ENCODE measurements around the gene ANKRD39.
"Not testable (repeated sequence)": the region's sequence is repeated elsewhere in the genome, so short reads cannot be mapped to it uniquely, and the experiment has no call there.

Gene ANKRD39

GRCh38 chr2:96894151-96894531, 36.3 kb upstream of the ANKRD39 start:
- Histone ChIP-seq H3K4me3 (ENCODE audit: low read length) (no peak overlapping the region), H3K27me3 (ENCODE audit: control insufficient read depth, insufficient read depth, low read length) (no peaks in the 10 kb centered on the region), H3K4me1 (ENCODE audit: control insufficient read depth, insufficient read depth, low read length) (peaks cover 23% of the 10 kb centered on the region), H3K9ac (ENCODE audit: low read length) (no peak overlapping the region), H3K9me3 (ENCODE audit: control insufficient read depth, low read length) (no peaks in the 10 kb centered on the region), H3K36me3 (ENCODE audit: control insufficient read depth, insufficient read depth, low read length) (no peaks in the 10 kb centered on the region)

DNA sequence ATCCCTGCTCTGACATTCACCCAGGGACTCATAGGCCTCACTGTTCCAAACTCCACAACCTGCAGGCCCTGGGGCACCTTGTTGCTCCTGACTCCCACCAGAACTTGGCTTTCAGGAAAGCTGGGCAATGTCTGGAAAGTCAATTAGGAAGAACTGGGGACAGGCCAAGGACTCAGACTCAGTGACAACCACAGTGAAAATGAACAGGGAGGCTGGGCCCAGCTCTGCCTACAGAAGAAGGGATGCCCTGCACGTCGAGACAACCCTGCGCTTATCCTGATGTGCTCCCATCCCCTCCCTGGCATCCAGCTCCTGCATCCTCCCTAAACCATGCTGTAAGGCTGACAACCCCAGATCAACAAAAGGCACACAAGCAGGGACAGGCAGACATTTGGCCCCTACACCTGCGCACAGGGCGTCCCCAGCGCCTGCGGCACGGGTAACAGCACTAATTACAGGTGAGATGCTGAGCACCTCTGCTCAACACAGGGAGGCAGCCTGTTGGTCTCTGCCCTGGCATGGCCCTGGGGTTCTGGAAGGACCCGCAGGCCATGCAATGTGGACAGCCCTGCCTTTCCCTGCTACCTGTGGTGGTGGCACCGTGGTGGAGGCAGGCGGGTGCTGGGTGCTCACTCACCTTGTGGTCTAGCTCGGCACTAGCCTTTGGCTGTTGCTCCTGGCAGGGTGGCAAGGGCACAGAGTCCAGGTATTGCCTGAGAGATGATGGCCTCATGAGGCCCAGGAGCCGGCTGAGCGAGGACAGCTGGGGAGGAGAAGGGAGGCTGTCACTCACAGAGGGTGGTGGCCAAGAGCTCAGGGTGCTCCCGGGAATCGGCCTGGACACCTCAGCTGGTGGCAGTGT, 35.7 kb upstream of the ANKRD39 start:
- no peaks in the 10 kb centered on the region for H3K27me3 ChIP-seq (ENCODE audit: control insufficient read depth, insufficient read depth, low read length)
- no peak overlapping the region for H3K9ac ChIP-seq (ENCODE audit: low read length)
- H3K4me3 ChIP-seq (ENCODE audit: low read length): no peak overlapping the region
- no peaks in the 10 kb centered on the region for H3K36me3 ChIP-seq (ENCODE audit: control insufficient read depth, insufficient read depth, low read length)
- peaks cover 27% of the 10 kb centered on the region for H3K4me1 ChIP-seq (ENCODE audit: control insufficient read depth, insufficient read depth, low read length)
- H3K9me3 ChIP-seq (ENCODE audit: control insufficient read depth, low read length): no peaks in the 10 kb centered on the region

DNA sequence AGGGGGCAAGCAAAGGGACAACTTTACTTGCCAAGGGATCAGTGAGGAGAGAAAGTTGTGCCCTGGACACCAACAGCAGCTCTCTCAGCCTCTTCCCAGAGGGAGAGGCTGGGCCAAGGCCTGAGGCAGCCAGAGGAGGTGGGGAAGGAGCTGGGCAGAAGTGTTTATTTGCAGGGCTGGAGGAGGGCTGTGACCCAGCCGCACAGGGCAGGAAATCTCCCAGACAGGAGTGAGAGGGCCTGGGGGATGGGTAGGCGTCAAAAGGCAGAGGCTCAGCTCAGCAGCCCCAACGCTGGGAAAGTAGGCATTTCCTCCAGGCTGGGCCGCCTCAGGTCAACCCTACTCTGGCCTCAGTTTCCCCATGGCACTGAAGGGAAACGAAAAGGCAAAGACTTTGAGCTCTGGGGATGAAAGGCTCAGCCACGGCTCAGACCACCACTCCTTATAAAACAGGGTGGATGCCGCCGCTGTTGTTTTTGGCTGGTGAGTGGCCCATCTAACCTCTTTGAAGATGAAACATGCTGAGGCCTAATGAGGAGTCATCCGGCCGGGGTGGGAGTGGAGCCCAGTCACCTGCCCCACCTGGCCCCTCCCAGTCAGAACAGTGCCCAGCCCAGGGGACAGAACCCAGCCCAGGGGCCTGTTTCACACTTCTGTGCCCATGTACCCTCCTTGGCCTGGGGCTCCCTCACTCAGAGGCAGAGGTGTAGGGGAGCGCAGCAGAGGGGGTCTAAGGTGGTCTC, 33.9 kb upstream of the ANKRD39 start:
- Histone ChIP-seq H3K36me3 (ENCODE audit: control insufficient read depth, insufficient read depth, low read length) (no peaks in the 10 kb centered on the region), H3K4me1 (ENCODE audit: control insufficient read depth, insufficient read depth, low read length) (peaks cover 39% of the 10 kb centered on the region), H3K9me3 (ENCODE audit: control insufficient read depth, low read length) (no peaks in the 10 kb centered on the region), H3K4me3 (ENCODE audit: low read length) (no peak overlapping the region), H3K27me3 (ENCODE audit: control insufficient read depth, insufficient read depth, low read length) (no peaks in the 10 kb centered on the region), H3K9ac (ENCODE audit: low read length) (no peak overlapping the region)

- no peaks in the 10 kb centered on the region for H3K36me3 ChIP-seq (ENCODE audit: control insufficient read depth, insufficient read depth, low read length)
- no peak overlapping the region for H3K4me3 ChIP-seq (ENCODE audit: low read length)
- H3K27me3 ChIP-seq (ENCODE audit: control insufficient read depth, insufficient read depth, low read length): no peaks in the 10 kb centered on the region
- no peaks in the 10 kb centered on the region for H3K9me3 ChIP-seq (ENCODE audit: control insufficient read depth, low read length)
- peaks cover 35% of the 10 kb centered on the region for H3K4me1 ChIP-seq (ENCODE audit: control insufficient read depth, insufficient read depth, low read length)
- no peak overlapping the region for H3K9ac ChIP-seq (ENCODE audit: low read length)
Observed at GRCh38 chr2:96890726-96891385, 33.0 kb upstream of the ANKRD39 start.

DNA sequence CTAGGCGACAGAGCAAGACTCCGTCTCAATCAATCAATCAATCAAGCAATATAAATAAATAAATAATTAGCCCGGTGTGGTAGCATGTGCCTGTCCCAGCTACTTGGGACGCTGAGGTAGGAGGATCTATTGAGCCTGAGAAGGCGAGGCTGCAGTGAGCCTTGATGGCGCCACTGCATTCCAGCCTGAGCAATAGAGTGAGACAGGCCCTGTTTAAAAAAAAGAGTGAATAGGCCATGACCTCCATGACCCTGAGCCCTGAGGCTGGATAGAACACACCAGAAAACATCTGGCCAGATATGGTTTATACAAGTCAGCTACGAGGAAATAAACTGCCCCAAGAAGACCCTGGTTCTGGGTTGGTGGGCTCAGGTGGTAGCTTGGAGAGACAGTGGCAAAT, 32.4 kb upstream of the ANKRD39 start:
- Histone ChIP-seq H3K36me3 (ENCODE audit: control insufficient read depth, insufficient read depth, low read length) (no peaks in the 10 kb centered on the region), H3K4me1 (ENCODE audit: control insufficient read depth, insufficient read depth, low read length) (peaks cover 31% of the 10 kb centered on the region), H3K4me3 (ENCODE audit: low read length) (no peak overlapping the region), H3K9me3 (ENCODE audit: control insufficient read depth, low read length) (no peaks in the 10 kb centered on the region), H3K27me3 (ENCODE audit: control insufficient read depth, insufficient read depth, low read length) (no peaks in the 10 kb centered on the region), H3K9ac (ENCODE audit: low read length) (no peak overlapping the region)

DNA sequence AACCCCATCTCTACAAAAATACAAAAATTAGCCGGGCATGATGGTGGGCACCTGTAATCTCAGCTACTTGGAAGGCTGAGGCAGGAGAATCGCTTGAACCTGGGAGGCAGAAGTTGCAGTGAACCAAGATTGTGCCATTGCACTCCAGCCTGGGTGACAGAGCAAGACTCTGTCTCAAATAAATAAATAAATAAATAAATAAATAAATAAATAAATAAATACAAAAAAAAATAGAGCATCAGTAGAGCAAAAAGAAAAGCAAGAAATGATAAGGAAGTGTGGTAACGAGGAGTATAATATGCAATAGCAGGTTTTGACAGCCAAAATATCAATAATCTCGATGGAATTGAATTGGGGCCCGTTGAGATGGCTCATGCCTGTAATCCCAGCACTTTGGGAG, 31.7 kb upstream of the ANKRD39 start:
- not testable (repeated sequence) for H3K9ac ChIP-seq (ENCODE audit: low read length); H3K27me3 ChIP-seq (ENCODE audit: control insufficient read depth, insufficient read depth, low read length); H3K36me3 ChIP-seq (ENCODE audit: control insufficient read depth, insufficient read depth, low read length); H3K9me3 ChIP-seq (ENCODE audit: control insufficient read depth, low read length); H3K4me3 ChIP-seq (ENCODE audit: low read length)
- peaks cover 34% of the 10 kb centered on the region for H3K4me1 ChIP-seq (ENCODE audit: control insufficient read depth, insufficient read depth, low read length)

DNA sequence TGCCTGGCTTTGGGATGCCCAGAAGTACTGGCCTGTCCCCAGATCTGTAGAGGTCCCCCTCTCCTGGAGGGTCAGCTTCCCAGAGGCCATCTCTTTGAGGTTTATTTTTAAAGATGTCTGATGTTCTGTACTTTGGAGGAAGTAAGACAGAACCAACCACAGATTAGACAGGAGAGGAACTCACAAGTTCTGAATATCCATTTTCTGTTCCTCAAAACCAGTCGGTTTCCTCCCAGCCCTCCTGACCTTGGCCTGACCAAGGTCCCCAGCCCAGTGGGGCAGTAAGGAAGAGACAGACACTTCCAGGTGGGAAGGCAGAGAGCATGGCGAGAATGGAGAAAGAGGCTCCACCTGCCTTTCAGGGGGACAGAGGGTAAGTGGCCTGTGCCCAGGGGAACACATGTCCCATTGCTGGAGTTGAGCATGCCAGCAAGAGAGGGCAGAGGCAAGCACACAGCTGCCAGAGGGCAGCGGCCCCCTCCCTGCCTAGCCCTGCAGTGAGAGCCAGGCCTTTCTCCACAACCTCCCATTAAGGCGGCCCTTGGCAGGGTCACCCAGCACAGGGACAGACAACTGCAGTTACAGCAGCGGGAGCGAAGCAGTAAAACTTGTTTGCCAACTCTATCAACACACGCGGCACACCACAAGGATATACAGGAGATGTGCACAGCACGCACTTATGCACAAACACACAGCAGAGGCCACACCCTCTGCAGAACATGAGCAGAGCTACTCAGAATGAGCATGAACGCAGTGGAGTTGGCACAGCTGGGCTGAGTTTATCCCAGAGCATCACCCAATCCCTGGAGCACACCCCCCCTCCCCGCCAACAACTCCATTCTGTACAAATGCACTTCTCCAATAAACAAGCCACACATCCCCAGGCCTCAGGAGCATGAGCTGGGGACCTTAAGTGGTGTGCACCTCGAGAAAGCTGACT, 30.5 kb upstream of the ANKRD39 start:
- no peak overlapping the region for H3K4me3 ChIP-seq (ENCODE audit: low read length)
- peak overlapping the region; percentile 28 for H3K9ac ChIP-seq (ENCODE audit: low read length)
- H3K36me3 ChIP-seq (ENCODE audit: control insufficient read depth, insufficient read depth, low read length): no peaks in the 10 kb centered on the region
- no peaks in the 10 kb centered on the region for H3K9me3 ChIP-seq (ENCODE audit: control insufficient read depth, low read length)
- no peaks in the 10 kb centered on the region for H3K27me3 ChIP-seq (ENCODE audit: control insufficient read depth, insufficient read depth, low read length)
- peaks cover 36% of the 10 kb centered on the region for H3K4me1 ChIP-seq (ENCODE audit: control insufficient read depth, insufficient read depth, low read length)

DNA sequence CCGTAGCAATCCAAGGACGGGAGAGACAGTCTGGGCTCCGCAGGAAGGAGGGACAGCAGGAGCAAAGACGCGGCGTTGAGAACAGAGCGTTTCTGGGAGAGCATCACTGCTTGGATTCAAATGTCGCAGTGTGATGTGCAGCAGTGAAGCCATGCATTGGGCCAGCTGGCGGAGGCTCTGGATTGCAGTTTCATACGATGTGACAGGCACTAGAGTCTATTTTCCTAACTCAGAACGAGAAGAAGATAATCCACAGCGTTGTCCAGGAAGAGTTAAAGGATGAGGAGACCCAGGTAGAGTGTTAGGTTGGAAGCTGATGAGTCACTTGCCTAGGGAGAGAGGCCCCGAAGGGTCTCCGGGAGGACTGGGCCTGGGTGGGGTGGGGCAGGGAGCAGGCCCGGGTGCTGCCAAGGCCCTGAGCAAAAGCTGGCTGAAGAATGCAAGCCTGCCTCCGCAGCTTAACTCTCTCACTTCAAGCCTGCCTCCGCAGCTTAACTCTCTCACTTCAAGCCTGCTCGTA, 29.7 kb upstream of the ANKRD39 start:
- H3K9ac ChIP-seq (ENCODE audit: low read length): peak overlapping the region; percentile 28
- peaks cover 36% of the 10 kb centered on the region for H3K4me1 ChIP-seq (ENCODE audit: control insufficient read depth, insufficient read depth, low read length)
- no peak overlapping the region for H3K4me3 ChIP-seq (ENCODE audit: low read length)

DNA sequence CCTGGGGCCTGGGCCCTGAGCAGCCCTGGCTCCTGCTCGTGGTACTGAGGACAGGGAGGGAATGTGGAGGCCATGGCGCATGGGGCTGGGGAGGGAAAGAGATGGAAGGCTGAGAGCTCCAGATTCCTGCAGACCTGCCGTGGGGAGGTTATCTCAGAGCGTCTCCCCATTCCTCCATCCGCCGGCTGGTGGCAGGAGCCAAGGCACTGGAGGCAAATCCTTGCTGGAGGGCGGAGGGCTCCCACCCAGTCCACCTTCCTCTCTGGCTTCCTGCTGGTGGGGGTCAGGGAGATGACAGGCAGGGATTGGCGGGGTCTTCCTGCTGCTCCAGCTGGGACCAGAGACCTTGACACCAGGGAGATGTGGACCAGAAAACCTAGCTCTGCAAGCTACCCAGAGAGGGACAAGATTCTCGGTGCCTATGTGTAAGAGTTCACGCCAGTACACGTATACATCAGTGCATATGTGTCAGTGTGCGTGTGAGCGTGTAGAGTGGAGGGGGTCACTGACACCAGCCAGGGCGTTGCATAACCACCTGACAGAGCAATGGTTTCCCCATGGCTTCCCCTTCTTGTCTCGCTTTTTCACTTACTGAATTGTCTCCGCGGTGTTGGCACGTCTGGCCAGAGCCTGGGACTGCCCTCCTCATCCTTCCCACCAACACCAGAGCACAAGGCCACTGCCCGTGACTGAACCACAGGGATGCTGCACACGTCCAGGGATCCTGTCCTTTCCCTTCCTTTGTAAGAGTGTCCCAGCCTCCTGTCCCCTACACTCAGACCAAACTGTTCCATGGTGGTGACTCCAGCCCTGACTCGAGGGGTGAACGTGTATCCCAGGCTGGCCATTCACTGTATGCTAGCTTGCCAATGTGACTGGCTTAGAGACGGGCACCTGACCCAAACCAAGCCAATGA, 27.9 kb upstream of the ANKRD39 start:
- no peak overlapping the region for H3K9ac ChIP-seq (ENCODE audit: low read length)
- no peaks in the 10 kb centered on the region for H3K36me3 ChIP-seq (ENCODE audit: control insufficient read depth, insufficient read depth, low read length)
- no peaks in the 10 kb centered on the region for H3K9me3 ChIP-seq (ENCODE audit: control insufficient read depth, low read length)
- no peak overlapping the region for H3K4me3 ChIP-seq (ENCODE audit: low read length)
- peaks cover 25% of the 10 kb centered on the region for H3K4me1 ChIP-seq (ENCODE audit: control insufficient read depth, insufficient read depth, low read length)
- H3K27me3 ChIP-seq (ENCODE audit: control insufficient read depth, insufficient read depth, low read length): no peaks in the 10 kb centered on the region

More for the DNA sequence above, 29.7 kb upstream of the ANKRD39 start:
- Histone ChIP-seq H3K36me3 (ENCODE audit: control insufficient read depth, insufficient read depth, low read length) (no peaks in the 10 kb centered on the region), H3K27me3 (ENCODE audit: control insufficient read depth, insufficient read depth, low read length) (no peaks in the 10 kb centered on the region), H3K9me3 (ENCODE audit: control insufficient read depth, low read length) (no peaks in the 10 kb centered on the region)

GRCh38 chr2:96884299-96885094, 26.7 kb upstream of the ANKRD39 start:
- Histone ChIP-seq H3K27me3 (ENCODE audit: control insufficient read depth, insufficient read depth, low read length) (no peaks in the 10 kb centered on the region), H3K36me3 (ENCODE audit: control insufficient read depth, insufficient read depth, low read length) (no peaks in the 10 kb centered on the region), H3K9me3 (ENCODE audit: control insufficient read depth, low read length) (no peaks in the 10 kb centered on the region), H3K4me3 (ENCODE audit: low read length) (no peak overlapping the region), H3K9ac (ENCODE audit: low read length) (no peak overlapping the region), H3K4me1 (ENCODE audit: control insufficient read depth, insufficient read depth, low read length) (peaks cover 25% of the 10 kb centered on the region)
